Fibroblast of gingiva (primary cell): ENCODE results near the gene RPS6KC1.
A peak's percentile ranks its signal among the peaks of the same experiment; 100 is the strongest.
"Not testable (repeated sequence)": the region's sequence is repeated elsewhere in the genome, so short reads cannot be mapped to it uniquely, and the experiment has no call there.

Source experiments
- DNase-seq: peaks from one replicate; pipeline ENCODE4 v3.0.0-alpha.2; 2011; ENCODE audit warnings: low read depth

The RPS6KC1 gene, protein sequence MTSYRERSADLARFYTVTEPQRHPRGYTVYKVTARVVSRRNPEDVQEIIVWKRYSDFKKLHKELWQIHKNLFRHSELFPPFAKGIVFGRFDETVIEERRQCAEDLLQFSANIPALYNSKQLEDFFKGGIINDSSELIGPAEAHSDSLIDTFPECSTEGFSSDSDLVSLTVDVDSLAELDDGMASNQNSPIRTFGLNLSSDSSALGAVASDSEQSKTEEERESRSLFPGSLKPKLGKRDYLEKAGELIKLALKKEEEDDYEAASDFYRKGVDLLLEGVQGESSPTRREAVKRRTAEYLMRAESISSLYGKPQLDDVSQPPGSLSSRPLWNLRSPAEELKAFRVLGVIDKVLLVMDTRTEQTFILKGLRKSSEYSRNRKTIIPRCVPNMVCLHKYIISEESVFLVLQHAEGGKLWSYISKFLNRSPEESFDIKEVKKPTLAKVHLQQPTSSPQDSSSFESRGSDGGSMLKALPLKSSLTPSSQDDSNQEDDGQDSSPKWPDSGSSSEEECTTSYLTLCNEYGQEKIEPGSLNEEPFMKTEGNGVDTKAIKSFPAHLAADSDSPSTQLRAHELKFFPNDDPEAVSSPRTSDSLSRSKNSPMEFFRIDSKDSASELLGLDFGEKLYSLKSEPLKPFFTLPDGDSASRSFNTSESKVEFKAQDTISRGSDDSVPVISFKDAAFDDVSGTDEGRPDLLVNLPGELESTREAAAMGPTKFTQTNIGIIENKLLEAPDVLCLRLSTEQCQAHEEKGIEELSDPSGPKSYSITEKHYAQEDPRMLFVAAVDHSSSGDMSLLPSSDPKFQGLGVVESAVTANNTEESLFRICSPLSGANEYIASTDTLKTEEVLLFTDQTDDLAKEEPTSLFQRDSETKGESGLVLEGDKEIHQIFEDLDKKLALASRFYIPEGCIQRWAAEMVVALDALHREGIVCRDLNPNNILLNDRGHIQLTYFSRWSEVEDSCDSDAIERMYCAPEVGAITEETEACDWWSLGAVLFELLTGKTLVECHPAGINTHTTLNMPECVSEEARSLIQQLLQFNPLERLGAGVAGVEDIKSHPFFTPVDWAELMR

DNA sequence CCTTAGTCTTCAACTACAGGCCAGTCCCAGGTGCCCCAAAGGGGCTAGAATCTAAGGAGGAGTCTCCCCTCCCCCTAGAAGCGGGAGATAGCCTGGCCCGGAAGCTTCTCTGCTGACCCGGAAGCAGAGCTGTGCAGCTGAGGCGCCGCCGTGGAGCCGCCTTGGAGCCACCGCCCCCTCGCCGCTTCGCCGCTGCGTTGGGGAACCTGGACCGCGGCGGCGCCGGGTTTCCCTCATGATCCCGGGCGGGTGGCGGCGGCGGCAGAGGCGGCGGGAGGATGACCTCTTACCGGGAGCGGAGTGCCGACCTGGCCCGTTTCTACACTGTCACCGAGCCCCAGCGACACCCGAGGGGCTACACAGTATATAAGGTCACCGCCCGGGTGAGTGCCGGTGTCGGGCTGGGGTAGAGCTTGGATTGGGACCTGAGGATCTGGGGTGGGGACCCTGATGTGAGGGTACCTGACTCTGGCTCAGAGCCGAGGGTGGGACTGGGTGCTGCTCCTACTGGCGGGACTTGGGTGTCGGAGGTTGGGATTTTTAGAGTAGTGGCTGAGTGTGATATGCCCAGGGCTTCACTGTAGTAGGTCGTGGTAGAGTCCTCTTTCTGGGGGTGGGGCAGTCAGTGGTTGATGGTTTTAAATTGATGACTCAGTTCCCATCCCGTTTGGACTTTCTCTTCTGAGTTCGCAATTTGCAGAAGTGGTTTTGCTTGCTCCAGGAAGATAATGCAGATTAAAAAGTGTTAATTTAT is at the start of gene RPS6KC1:
TSS of gene RPS6KC1 (plus strand) at position 115 of the 754 bp plus-strand sequence. CDS start at position 279, 164 bp downstream.
- peak; percentile 74 for DNase-seq

DNA sequence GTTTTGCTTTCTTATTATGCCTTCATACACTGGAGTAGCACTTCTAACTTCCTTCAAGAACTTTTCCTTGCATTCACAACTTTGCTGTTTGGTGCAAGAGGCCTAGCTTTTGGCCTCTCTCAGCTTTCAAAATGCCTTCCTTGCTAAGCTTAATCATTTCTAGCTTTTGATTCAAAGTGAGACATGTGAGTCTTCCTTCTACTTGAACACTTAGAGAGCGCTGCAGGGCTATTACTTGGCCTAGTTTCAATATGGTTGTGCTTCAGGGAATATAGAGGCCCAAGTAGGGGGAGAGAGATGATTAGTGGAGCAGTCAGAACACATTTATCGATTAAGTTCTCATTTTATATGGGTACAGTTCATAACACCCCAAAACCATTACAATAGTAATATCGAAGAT is 47.8 kb upstream of the RPS6KC1 start:
- no peak for DNase-seq

DNA sequence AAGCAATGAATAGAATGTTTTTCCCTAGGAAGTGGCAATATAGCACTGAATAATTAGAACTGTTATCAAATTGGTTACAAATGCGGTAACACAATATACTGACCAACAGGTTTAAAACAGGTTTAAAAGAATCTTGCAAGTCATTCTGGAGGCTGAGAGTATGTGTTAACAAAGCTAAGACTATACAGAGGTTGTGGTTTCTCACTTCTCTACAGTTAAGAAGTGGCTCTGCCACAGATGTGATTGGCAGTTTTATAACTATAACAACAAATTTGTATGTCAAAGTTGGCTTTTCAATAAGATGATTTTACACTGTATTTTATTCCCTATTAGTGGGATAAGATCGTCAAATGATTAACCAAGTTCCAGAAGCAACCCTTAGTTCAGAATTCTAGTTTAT is 42.5 kb upstream of the RPS6KC1 start:
- DNase-seq: no peak

DNA sequence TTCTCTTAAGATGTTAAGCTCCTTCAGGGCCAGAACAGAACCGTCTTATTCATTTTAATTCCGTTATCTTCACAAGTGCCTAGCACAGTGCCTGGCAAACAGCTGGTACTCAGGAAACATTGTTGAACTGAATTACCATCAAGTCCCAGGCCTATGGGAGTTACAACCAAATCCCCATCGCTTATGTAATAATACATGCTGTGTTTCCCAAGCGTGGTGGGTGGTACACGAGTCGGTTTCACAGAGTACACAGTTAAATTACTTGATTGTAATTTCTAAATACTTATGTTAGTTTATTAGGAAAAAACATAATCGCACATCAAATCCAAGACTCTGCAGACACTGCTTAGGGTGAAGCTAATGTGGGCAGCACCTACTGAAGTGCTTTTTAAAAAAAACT is 36.4 kb upstream of the RPS6KC1 start:
- DNase-seq: peak; percentile 2

DNA sequence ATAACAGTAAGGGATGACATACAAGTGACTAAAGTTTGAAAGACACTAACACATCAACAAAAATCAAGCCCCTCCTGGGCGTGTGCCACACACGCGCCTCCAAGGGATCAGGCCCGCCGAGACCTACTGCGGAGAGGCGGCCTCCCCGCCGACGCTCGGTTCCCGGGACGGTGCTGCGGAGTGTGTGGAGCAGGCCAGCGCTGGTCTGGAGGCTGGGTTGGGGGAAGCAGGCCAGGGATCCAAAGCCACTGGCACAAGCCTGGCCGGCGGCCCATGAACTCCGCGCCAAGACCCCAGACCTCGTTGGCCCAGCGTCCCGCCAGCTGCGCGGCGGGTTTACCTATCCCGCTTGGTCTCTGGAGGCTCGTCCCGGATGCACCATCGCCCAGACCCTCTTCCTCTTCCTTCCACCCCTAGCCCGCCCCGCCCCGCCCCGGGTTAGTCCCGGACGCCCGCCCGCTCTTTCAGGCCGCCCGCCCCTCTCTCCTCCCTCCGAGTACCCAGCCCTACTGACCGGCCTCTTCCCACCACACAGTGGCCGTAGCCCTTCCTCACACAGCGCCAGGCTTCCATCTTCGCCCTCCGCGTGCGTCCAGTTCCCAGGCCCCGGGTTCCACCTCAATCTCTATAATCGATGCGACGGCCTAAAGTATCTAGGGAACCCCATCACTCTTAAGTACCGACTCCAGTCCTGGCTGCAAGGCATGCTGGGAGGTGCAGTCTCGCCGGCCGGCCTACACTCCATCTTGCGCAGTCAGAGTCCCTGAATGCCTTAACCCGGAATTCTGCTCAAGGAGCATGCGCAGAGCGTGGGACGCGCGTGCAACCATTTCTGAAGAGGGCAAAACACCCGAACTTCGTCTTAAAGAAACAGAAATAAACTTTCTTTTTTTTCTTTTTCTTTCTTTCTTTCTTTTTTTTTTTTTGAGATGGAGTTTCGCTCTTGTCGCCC is 35.7 kb upstream of the RPS6KC1 start, which contains the start of gene ANGEL2:
TSS of gene ANGEL2 (minus strand) at position 769 of the 952 bp plus-strand sequence. CDS start at position 573, 196 bp downstream.
- peak; percentile 97 for DNase-seq

DNA sequence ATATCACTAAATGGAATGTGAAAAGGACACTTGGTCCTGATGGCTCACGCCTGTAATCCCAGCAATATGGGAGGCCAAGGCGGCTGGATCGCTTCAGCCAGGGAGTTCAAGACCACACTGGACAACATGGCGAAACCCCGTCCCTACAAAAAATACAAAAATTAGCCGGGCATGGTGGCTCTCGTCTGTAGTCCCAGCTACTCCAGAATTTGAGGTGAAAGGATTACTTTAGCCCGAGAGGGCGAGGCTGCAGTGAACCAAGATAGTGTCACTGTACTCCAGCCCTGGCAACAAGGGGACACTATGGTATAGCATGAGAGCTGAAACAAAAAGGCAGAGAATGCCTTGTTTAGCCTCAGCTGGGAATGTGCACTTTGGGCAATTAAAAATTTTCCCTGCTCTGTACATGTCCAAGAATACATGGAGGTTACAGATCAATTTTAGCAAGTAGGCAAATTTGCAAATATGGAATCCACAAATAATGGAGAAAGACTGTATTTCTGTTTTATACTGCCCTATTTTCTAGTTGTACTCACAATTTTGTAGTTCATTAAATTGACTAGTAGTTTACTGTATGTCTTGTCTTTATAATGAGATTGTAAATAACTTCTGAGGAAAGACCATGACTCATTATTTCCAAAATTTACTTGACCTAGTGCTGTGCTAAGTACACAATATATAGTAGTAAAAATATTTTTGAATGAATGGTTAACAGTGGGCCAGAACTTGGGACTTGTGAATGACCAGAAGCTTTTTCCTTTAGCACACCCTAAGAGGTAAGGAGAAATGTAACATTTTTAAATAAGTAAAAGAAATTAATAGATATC is 33.4 kb upstream of the RPS6KC1 start:
- DNase-seq: no peak

DNA sequence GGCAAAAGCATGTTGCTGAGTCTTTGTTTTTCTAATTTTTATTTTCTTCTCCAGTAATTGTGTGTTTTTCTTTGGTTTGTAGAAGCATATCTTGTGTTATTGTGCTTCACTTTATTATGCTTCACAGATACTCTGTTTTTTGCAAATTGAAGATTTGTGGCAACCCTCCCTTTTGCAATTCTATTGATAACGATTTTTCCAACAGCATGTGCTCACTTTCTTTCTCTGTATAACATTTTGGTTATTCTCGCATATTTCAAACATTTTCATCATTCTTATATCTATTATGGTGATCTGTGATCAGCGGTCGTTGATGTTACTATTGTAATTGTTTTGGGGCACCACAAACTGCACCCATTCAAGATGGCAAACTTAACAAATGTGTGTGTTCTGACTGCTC is 31.6 kb upstream of the RPS6KC1 start:
- no peak for DNase-seq

DNA sequence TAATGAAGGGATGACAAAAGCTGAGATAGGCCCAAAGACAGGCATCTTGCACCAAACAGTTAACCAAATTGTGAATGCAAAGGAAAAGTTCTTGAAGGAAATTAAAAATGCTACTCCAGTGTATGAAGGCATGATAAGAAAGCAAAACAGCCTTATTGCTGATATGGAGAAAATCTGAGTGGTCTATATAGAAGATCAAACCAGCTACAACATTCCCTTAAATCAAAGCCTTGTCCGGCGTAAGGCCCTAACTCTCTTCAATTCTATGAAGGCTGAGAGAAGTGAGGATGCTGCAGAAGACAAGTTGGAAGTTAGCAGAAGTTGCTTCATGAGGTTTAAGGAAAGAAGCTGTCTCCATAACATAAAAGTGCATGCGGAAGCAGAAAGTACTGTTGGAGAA is 31.0 kb upstream of the RPS6KC1 start:
- DNase-seq: no peak

DNA sequence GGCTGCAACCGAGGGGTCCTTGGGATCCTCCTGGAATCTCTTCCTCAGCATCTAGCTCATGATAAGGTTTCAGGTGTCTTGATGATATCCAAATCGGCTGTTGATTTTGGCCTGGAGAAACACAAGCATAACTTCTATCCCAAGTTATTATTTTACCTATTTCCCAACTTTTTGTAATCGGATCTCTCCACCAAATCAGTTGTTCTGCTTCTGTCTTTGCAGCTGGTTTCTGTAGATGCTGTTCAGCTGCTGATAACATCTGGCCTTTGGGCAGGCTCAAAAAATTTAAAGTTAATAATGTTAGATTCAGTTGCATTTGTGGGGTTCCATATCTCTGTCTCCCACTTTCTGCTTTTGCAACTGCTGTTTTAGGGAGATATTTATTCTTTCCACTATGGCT is 24.0 kb upstream of the RPS6KC1 start:
- not testable (repeated sequence) for DNase-seq

DNA sequence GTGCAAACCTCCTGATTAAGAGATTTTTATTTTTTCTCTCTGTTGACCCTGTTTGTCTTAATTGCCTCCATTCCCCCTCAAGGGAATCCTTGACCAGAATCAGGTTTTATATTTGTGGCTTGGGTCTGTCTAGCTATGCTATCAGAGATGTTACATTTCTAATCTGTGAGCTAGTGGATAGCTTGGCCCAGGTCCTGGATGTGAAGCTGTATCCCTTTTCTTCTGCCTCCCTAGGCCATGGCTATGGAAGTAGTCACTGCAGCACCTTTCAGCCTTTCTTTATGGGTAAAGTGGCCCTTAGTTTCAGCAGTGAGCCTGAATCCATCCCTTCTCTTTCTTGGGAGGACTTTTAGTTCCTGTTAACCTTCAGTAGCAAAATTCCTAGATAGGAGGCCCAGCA is 18.4 kb upstream of the RPS6KC1 start:
- DNase-seq: no peak

DNA sequence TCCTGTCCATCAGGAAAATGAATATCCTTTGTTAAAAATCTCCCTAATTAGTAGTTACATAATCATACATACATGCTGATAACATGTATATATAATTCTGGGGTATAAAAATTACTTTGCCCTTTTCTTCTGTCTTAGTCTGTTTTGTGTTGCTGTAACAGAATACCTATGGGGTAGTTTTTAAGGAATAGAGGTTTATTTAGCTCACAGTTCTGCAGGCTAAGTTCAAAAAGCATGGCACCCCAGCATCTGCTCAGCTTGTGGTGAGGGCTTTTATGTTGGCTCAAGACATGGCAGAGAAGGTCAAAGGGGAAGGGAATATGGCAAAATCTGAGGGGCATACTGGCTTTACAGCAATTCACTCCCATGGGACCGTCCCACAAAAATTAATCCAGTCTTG is 16.3 kb upstream of the RPS6KC1 start:
- DNase-seq: no peak

DNA sequence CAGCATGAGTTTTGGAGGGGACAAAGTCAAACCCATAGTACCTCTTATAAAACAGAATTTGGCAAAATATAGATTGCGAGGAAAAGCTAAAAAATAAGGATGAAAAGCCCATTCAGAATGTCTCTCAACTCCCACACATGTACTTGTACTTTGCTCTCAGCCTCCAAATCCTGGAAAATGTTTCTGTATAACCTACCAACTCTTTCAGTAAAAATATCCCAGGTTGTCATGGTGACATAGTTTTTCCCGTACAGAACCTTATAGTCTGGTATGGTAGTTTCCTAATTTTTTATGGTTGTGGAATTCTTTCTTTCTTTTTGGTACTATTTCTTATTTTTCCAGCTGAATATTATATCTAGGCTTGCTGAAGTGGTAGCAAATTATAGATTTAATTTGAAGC is 15.5 kb upstream of the RPS6KC1 start:
- no peak for DNase-seq

DNA sequence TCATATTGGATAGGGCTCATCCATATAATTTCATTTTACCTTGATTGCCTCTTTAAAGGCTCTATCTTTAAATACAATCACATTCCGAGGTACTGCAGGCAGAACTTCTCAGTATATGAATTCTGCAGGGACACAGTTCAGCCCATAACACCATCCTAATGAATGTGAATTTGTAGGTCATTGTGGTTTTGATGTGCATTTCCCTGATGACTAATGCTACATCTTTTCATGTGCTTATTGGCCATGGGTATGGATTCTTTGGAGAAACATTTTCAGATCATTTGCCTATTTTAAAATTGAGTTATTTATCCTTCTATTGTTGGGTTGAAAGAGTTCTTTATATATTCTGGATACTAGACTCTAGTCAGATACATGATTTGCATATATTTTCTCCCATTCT is 9.6 kb upstream of the RPS6KC1 start:
- peak; percentile 2 for DNase-seq

DNA sequence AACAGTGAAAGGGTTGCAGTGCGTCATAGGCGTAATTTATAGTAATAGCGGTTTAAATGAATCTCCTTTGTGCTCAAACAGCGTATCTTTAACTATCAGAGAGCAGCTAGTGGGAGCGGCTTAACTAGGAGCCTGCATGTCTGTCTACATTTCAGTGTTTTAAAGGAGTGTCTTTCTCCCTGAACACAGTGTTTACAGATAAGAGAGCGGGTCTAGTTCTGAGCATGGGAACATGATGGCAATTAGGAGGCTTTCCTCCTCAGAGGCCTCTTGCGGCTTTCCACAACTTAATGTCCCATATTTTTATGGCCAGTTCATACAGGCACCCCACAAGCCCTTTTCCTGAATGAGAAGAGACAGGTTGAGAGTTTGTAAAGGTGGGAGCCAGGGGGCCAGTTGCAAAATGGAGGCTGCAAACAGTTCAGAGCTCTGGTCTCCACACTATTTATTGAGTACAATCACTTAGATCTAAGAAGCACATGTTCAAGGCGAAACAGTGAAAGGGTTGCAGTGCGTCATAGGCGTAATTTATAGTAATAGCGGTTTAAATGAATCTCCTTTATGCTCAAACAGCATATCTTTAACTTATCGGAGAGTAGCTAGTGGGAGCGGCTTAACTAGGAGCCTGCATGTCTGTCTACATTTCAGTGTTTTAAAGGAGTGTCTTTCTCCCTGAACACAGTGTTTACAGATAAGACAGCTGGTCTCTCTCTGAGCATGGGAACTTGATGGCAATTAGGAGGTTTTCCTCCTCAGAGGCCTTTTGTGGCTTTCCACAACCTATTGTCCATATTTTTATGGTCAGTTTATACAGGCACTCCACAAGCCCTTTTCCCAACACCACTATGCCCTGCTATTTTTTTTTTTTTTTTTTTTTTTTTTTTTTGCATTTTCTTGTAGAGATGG is 5.5 kb upstream of the RPS6KC1 start:
- DNase-seq: not testable (repeated sequence)

DNA sequence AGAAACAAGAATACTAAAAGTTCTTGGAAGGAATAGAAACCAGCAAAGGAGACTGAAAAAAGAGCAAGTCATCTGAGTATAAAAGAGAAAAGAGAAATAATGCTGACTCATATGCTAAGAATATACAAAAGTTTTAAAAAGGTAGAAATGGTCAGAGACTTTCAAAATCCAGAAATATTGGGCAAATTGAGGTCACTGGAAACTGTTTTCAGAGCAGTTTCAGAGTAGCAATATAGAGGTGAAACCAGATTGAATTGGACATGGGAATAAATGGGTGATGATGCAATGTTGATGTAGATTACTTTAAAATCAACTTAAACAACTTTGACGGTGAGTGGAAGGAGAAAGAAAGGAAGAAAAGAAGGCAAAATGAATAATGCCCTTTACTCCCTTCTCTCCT is 1.8 kb upstream of the RPS6KC1 start:
- DNase-seq: no peak

DNA sequence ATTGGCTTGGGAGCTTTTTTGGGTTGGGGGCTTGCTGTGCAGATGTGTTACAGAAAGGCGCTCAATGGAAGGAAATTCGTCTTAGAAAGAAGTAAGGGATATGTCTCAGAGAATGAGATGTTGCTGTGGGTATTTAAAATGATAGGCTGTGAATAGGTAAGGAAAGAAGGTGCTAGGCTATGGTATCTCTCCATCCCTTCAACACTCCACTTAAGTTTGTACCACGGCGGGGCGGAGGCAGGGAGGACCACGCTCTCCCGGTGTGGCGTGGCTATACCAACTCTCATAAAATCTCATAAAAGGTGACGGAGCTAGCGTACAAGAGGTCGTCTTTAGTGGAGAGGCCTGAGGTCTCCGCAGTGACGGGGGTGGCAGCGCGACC is 305 bp upstream of the RPS6KC1 start:
- DNase-seq: no peak

DNA sequence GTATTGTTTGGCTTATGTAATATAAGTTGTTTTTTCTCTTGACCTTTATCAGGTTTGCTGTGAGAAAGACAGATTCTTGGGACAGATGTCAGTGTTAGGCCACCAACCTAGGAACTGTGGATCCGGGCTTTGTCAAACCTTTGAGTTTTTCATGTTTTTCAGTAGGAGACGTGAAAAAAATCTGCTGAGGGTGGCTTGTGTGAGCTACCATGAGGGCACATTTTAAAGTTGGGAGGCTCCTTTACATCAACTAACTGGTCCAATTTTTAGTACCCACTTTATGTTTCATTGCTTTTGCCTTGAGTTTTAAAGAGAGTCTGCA is 801 bp downstream of the RPS6KC1 start:
- DNase-seq: no peak

DNA sequence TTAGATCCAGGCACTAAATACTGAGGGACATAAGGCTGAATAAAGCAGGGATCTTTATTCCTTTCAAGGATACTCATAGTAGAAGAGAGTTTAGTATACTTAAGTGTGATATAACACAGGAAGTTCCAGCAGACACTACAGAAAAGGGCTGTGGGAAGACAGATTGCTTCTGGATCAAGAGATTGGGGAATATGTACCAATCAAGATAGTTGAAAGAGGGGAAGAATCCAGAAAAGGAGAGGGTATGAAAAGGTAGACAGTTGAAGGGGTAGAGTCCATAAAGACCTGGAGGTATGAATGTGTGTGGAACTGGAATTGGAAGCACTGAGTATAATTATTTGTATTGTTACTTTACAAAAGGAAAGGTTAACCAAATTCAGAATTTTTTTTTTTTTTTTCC is 2.4 kb downstream of the RPS6KC1 start:
- DNase-seq: no peak

DNA sequence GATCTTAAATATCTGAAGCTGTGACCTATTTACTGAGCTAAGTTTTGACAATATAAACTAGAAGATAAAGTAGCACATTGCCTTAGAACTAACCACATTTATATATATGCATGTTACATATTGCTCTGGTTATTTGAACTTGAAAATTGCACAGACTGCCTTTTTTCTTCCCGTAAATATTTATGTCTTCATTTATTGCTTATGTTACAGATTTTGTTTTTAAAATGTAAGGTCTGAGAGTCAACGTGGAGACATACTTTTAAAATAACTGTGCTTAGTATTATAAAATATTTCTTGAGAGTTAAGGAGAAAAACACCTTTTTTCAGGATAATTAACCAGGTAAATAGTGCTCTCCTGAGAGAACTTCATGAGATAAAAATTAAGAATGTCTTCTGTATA is 3.1 kb downstream of the RPS6KC1 start:
- DNase-seq: no peak
